T-helper 1 cell treated with Interleukin-12 subunit alpha and Interleukin-12 subunit beta and Interleukin-4 antibody, amounts not matched to agents 30 μg/mL and 1 μg/mL, for 36 hours (primary cell): Measurements from ENCODE around the gene PDX1.

ENCODE experiments used
- H3K27ac Mint-ChIP-seq: one replicate; pipeline ENCODE4 v1.8.0; 2021; ENCODE audit warnings: mild to moderate bottlenecking, mixed read lengths
- H3K27me3 Mint-ChIP-seq: one replicate; pipeline ENCODE4 v1.8.0; 2021; ENCODE audit warnings: low read depth, mixed read lengths
- H3K36me3 Mint-ChIP-seq: one replicate; pipeline ENCODE4 v1.8.0; 2021; ENCODE audit warnings: low read depth, mixed read lengths
- H3K4me1 Mint-ChIP-seq: one replicate; pipeline ENCODE4 v1.8.0; 2021; ENCODE audit warnings: low read depth, mixed read lengths
- H3K4me3 Mint-ChIP-seq: one replicate; pipeline ENCODE4 v1.8.0; 2021; ENCODE audit warnings: mild to moderate bottlenecking, moderate library complexity, mixed read lengths
- H3K9me3 Mint-ChIP-seq: one replicate; pipeline ENCODE4 v1.8.0; 2021; ENCODE audit warnings: mixed read lengths

The PDX1 gene

GRCh38 chr13:27968316-27969081, 48.7 kb downstream of the PDX1 start:
- Mint-ChIP-seq H3K4me1 (peaks cover 5% of the 10 kb centered on the region), H3K27me3 (peaks cover 86% of the 10 kb centered on the region), H3K4me3 (no peak overlapping the region), H3K27ac (no peak overlapping the region), H3K36me3 (no peaks in the 10 kb centered on the region), H3K9me3 (no peaks in the 10 kb centered on the region)

GRCh38 chr13:27969082-27969865, 49.5 kb downstream of the PDX1 start, which contains the start of gene CDX2:
Gene CDX2, minus strand, starts transcription at chr13:27969315. Its CDS starts 309 bp downstream, at chr13:27969006.
- Mint-ChIP-seq H3K27ac (peak within 1 kb of the TSS; percentile 29), H3K36me3 (no peaks in the 10 kb centered on the region), H3K27me3 (peaks cover 86% of the 10 kb centered on the region), H3K4me3 (no peak within 1 kb of the TSS), H3K9me3 (no peaks in the 10 kb centered on the region), H3K4me1 (peaks cover 5% of the 10 kb centered on the region)

- Mint-ChIP-seq H3K27ac (peak overlapping the region; percentile 2), H3K4me3 (no peak overlapping the region), H3K27me3 (peaks cover 86% of the 10 kb centered on the region), H3K36me3 (no peaks in the 10 kb centered on the region), H3K4me1 (peaks cover 5% of the 10 kb centered on the region), H3K9me3 (no peaks in the 10 kb centered on the region)
These were observed 50.0 kb downstream of the PDX1 start for GRCh38 chr13:27969866-27970229.

- Mint-ChIP-seq H3K4me3 (no peak overlapping the region), H3K4me1 (peaks cover 5% of the 10 kb centered on the region), H3K27ac (no peak overlapping the region), H3K9me3 (no peaks in the 10 kb centered on the region), H3K36me3 (no peaks in the 10 kb centered on the region), H3K27me3 (peaks cover 86% of the 10 kb centered on the region)
These were observed 50.8 kb downstream of the PDX1 start for GRCh38 chr13:27970382-27971235.

- H3K36me3 Mint-ChIP-seq, result no peaks in the 10 kb centered on the region
- no peaks in the 10 kb centered on the region for H3K9me3 Mint-ChIP-seq
- peaks cover 5% of the 10 kb centered on the region for H3K4me1 Mint-ChIP-seq
- H3K27ac Mint-ChIP-seq, result no peak overlapping the region
- H3K27me3 Mint-ChIP-seq, result peaks cover 86% of the 10 kb centered on the region
- no peak overlapping the region for H3K4me3 Mint-ChIP-seq
These were observed 51.4 kb downstream of the PDX1 start for GRCh38 chr13:27971236-27971645.

- H3K27me3 Mint-ChIP-seq, result peaks cover 88% of the 10 kb centered on the region
- no peaks in the 10 kb centered on the region for H3K9me3 Mint-ChIP-seq
- no peak overlapping the region for H3K27ac Mint-ChIP-seq
- peaks cover 5% of the 10 kb centered on the region for H3K4me1 Mint-ChIP-seq
- H3K36me3 Mint-ChIP-seq, result no peaks in the 10 kb centered on the region
- H3K4me3 Mint-ChIP-seq, result no peak overlapping the region
These were observed 52.1 kb downstream of the PDX1 start for GRCh38 chr13:27971776-27972477.

- no peaks in the 10 kb centered on the region for H3K36me3 Mint-ChIP-seq
- H3K9me3 Mint-ChIP-seq, result no peaks in the 10 kb centered on the region
- peaks cover 88% of the 10 kb centered on the region for H3K27me3 Mint-ChIP-seq
- H3K4me1 Mint-ChIP-seq, result peaks cover 5% of the 10 kb centered on the region
- no peak overlapping the region for H3K4me3 Mint-ChIP-seq
- no peak overlapping the region for H3K27ac Mint-ChIP-seq
These were observed 52.6 kb downstream of the PDX1 start for GRCh38 chr13:27972478-27972820.

GRCh38 chr13:27973291-27973690, 53.5 kb downstream of the PDX1 start:
- peaks cover 84% of the 10 kb centered on the region for H3K27me3 Mint-ChIP-seq
- H3K27ac Mint-ChIP-seq, result no peak overlapping the region
- H3K4me3 Mint-ChIP-seq, result no peak overlapping the region
- H3K36me3 Mint-ChIP-seq, result no peaks in the 10 kb centered on the region
- H3K9me3 Mint-ChIP-seq, result no peaks in the 10 kb centered on the region
- H3K4me1 Mint-ChIP-seq, result peaks cover 3% of the 10 kb centered on the region

- peaks cover 89% of the 10 kb centered on the region for H3K27me3 Mint-ChIP-seq
- H3K27ac Mint-ChIP-seq, result no peak overlapping the region
- no peaks in the 10 kb centered on the region for H3K9me3 Mint-ChIP-seq
- H3K4me3 Mint-ChIP-seq, result no peak overlapping the region
- no peaks in the 10 kb centered on the region for H3K36me3 Mint-ChIP-seq
- H3K4me1 Mint-ChIP-seq, result peaks cover 4% of the 10 kb centered on the region
These were observed 54.3 kb downstream of the PDX1 start for GRCh38 chr13:27973961-27974662.
